T-helper 2 cell (primary cell): Measurements from ENCODE around the gene C6orf120.
"Not testable (repeated sequence)": the region's sequence is repeated elsewhere in the genome, so short reads cannot be mapped to it uniquely, and the experiment has no call there.

ENCODE experiments used
- DNase-seq, 5 experiments: peaks; one replicate each; pipeline versions ENCODE4 v3.0.0 to v3.0.0-alpha.2; 2012 to 2022

Gene C6orf120

DNA sequence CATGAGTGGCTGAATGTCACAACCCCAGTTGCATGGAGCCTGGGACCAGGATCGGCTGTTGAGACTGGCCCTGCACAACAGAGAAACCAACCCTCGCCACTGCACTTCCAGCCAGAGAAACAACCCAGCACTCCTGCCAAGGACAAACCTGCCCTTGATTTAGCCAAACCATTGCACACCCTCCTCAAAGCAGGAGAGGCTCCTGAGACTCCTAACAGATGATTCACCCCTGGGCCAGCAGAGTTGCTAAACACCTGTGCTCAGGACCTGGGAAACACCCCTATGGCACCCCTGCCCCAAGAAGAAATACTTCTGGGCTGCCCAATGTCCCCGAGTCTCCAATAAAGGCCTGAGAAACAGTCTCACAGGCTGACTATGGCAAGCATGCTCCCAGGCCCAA, 17.9 kb upstream of the C6orf120 start:
- DNase-seq, result no peak

DNA sequence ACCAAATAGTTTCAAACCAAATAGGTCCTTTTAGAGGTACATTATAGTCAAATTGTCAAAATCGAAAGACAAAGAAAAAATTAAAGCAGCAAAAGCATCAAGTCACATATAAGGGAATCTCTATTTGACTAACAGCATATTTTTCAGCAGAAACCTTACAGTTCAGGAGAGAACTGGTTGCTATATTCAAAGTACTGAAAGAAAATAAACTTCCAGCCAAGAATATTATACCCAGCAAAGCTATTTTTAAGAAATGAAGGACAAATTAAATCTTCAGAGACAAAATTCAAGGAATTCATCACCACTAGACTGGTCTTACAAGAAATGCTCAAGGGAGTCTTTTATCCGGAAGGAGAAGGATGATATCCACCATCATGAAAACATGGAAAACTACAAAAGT, 16.1 kb upstream of the C6orf120 start:
- DNase-seq, result no peak

DNA sequence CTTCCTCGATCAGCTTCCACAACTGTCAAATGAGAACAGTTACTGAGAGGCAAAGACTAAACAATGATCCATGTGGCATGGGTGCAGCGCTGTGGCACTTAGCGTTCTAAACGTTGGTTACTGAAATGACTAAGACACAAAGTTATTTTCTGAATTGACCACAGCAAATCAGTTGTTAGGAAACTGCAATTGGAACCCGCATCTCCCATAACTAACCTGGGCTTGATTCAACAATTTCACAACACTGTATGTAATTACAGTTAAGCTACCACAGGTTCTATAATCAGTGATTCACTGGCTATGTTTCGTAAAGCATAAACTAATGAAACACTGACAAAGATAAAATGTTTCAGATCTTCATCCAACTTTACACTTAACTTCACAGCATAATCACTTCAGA, 12.6 kb upstream of the C6orf120 start:
- DNase-seq, result peak in 1 of 5 experiments; percentile 38

DNA sequence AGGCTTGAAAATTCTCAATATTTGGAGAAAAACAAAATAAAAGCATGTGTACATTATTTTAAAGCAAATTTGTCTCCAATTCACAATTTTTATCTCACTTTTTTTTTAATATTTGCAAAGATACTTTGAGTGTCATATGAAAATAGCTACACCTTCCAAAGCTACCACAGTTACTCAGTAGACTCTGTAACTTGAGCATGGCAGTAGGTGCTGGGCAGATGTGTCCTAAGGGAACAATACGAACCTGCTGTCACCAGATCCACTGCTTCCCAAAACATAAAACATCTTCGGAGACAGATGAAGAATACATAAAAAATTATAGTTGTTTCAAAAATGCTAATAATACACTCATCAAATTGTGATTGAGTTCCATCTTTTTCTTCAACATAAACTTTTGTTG, 10.7 kb upstream of the C6orf120 start:
- DNase-seq, result no peak

DNA sequence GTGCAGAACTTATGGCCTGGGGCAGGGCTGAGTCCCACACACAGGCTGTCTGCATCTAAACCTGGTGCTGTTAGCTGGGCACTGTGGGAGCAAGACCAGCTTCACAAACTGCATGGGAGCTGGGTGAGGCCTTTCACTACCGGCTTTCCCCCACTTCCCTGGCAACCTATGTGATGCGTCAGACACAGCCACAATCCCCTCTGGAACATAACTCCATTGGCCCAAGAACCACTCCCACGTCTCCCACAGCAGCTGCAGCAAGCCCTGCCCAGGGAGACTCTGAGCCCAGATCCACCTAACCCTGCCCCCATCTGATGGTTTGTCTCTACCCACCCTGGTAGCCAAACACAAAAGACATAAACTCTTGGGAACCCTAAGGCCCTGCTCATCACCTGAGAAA, 9.4 kb upstream of the C6orf120 start:
- DNase-seq, result no peak

DNA sequence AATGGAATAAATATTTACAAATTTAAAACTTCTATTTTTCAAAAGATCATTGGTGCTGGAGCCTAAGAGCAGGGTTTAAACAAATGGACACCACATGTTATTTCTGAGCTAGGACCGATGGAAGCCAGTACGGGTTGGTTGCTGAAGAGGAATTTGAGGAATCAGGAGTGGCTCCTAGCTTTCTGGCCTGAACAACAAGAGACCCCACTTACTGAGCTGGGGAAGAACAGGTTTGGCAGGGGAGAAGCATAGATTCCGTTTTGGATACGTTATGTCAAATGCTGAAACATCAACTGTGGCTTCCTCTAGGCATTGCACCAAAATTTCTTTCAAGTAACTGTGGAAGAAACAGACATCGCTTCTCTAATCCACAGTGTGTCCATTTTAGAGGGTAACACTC, 6.8 kb upstream of the C6orf120 start:
- DNase-seq, result no peak

DNA sequence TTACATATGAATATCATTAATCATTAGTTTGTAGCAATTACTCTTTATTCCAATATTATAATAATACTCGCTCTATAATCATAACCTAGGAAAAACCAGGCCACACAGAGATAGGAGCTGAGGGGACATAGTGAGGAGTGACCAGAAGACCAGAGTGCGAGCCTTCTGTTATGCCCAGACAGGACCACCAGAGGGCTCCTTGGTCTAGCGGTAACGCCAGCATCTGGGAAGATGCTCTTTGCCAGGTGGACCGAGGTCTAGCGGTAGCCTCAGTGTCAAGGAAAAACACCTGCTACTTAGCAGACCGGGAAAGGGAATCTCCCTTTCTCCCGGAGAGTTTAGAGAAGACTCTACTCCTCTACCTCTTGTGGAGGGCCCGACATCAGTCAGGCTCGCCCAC, 4.8 kb upstream of the C6orf120 start:
- DNase-seq, result not testable (repeated sequence)

DNA sequence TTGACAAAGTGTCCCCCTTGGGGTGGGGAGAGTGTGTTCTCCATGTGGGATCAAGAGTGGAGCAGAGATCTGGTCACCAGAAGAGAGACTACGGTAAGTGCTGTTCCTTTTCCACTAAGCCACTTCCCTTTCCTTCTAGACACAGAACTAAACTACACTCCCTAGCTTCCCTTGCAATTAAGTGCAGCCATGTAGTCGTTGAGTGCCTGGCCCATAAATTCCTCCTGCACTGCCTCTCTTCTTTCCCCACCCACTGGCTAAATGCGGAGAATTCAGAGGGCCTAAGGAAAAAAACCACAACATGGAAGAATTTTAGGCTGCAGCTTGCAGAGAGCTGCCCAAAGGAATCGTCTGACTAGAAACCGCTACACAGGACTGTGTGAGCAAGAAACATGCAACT, 1.6 kb upstream of the C6orf120 start:
- DNase-seq, result no peak

DNA sequence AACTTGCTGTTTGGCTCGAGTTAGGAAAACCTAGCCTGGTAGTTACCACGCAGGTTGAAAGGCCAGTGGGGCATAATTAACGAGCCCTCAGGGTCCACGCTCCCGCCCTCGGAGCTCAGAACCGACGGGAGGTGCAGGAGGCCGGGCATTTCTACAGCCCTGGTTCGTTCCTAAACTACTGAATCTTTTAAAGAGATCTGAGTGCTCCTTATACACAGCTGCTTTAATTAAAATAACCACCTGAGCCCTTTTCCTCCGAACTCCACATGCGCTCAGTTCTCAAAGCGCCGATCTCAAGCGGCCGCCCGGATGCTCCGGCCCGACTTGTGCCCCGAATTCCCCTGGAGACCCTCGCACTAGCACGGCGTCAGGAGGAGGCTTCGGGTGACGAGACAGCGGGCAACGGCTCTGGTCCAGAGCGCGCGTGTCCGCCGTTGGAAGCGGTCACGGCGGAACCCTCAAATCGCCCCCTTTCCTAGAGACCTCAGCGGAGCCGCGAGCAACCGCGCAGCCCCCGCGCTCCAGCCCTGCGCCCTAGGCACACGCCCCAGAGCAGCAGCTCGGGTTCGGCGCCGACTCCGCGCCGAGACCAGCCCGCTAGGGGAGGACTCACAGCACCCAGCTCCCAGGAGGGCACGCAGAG, 494 bp upstream of the C6orf120 start:
- no peak for DNase-seq

DNA sequence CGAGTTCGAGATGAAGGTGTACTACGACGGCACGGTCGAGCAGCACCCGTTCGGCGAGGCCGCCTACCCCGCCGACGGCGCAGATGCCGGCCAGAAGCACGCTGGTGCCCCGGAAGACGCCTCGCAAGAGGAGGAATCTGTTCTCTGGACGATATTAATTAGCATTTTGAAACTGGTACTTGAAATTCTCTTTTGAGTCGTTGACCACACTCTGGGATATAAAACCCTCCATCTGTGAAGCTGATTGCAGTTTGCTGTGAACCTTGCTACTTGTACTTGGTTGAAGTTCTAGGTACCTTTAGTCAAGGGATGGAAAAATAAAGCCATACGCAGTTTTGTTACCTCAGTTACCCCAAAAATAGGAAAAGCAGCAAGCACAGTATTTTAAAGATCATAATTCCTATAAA, 917 bp downstream of the C6orf120 start:
- DNase-seq, result peak in 1 of 5 experiments; percentile 14

DNA sequence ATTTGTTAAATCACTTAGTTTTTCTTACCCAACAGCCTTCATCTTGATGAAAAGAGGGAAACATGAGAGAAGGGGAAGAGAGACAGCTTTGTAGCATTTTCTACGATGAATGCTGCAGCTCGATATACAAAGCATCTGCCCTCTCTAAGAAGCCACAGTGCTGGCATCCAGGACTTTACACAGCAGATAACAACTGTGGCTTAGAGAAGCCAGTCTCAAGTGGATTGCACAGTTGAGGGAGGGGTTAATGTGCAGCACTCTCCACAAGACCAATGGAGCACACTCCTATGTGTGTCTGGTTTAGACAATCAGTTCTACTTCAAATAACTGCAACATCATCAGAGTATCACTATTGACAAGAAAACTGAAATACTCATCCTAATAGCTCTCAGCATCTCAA, 5.8 kb downstream of the C6orf120 start:
- DNase-seq, result no peak

DNA sequence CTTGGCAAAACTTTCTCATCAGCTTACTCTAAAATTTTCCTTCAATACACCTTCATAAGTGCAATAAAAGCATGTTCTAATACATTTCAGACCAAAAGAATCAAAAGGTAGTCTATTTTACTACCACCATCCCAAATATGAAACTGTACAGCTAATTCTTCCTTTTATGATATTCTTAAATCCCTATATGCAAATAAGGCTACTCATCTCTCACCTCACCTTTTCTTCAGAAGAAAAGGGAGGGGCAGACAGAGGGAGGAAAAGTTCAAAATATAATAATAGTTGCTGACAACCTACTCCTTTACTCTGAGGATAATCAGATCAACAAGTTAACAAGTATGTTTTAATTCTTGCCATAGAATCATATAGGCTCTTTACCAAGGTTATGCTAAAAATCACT, 7.4 kb downstream of the C6orf120 start:
- DNase-seq, result no peak

DNA sequence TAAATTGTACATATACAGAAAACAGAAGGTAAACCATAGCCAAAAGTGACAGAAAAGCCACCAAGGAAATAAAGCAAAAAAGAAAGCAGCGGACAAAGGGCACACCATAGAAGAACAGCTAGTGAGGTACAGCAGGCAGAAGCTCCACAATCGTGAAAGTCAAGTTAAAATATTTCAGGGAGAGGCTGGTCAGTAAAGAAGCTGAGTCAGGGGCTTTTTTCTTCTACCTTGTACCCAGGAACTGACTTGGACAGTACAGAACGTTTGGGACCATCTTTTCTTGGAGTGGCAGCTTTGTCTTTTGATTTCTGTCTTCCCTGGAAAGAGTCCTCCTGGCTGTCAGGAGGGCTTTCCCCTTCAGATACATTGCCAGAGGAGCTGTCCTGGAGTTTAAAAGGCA, 8.1 kb downstream of the C6orf120 start:
- DNase-seq, result no peak

DNA sequence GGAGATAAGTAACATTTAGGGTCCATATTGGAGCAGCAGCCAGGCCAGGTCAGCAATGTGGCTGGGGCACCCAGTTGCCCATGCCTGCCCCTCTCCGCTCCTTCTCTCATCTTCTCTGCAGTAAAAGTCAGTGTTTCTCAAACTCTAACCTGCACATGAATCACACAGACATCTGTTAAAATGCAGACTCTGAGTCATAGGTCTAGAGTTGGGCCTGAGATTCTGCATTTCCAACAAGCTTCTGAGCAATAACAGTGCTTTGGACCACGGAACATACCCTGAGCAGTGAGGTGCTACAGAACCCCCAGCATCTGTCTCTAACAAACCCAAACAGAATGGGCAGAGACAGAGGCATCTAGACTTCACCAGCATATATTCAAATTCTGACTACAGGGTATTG, 12.3 kb downstream of the C6orf120 start:
- DNase-seq, result no peak

DNA sequence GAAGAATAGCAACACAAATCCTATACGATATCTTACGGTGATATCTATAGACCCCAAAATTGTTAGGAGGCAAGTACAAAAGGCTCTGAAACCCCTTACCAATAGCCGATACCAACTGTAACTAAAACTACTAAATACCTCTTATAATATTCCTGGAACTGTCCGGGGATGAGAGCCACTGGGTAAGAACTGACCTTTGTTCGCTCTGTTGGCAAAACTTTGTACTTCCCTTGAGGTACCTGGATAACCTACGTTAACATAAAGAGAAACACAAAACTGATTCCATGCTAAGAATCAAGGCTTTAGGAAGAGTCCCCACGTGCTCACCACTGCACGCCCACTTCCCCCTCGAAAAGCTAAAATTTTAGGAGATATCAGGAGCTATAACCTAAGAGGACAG, 12.7 kb downstream of the C6orf120 start:
- DNase-seq, result no peak

DNA sequence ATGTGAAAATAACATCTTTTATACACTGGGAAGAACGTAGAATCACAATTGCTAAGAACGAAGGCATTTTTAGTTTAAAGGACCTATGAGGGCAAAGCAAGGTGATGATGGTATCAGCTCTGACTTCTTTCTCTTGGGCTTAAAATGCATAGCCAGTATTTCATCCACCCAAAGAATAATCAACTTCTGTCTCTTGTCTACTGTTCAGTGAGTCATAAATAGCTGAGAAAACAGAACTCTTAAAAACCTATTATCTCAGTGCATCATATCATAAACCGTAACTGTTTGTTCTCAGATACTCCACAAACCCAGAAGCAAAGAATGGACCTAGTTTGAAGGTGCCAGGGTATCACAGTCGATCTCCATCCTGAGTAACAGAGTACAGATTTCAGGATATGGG, 17.2 kb downstream of the C6orf120 start:
- no peak for DNase-seq

DNA sequence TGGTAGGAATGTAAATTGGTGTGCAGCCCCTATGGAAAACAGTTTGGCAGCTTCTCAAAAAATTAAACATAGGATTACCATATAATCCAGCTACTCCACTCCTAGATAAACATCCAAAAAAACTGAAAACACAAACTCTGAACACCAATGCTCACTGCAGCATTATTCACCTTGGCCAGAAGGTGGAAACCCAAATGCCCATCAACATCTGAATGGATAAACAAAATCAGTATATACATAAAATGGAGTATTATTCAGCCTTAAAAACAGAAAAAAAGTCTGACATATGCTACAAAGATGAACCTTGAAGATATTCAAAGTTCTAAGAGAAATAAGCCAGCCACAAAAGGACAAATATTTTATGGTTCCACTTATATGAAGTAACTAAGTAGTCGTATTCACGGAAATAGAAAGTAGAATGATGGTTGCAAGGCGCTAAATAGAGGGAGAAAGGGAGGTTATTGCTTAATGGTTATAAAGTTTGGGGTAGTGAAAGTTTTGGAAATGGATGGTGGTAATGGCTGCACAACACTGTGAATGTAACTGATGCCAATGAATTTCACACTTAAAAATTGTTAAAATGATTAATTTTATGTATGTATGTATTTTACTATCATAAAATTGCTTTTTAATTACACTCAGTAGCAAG, 18.4 kb downstream of the C6orf120 start:
- DNase-seq, result peak in 1 of 5 experiments; percentile 29

DNA sequence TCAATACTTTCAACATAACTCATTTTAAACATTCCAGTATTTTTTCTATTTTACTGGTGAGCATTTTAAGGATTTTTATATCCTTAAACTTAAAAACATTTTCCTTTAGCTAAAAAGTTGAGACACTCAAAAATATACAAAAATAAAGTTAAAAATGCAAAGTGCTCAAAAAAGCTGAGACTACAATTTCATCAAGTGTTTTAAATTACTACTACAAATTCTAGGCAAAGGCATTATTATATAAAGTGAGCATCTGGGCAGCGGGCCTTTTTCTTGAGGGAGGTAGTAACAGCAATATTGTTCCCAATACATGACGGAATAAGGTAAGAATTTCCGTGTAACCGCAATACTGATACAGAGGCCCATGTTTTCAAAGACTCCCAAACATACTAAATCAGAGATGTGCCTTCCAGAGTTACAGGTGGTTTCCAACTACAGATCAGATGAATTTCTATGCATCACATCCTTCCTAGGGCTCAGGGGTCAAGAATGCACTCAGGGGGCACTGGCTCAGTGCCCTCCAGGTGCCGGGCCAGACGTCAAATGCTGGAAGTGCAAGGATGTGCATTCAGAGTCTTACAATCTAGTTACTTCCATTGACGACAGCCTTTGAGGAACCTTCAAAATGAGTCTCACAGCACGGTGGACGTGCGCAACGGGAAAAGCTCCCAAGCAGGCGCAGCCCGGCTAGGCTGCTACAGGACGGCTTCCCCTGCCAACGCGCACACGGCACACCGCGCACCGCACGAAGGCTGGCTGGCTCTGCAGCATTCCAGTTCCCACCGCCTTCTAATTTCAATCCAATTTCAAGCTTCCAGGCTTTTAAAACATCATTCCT, 20.7 kb downstream of the C6orf120 start:
- peak in 2 of 5 experiments; percentile 24 to 58 for DNase-seq

DNA sequence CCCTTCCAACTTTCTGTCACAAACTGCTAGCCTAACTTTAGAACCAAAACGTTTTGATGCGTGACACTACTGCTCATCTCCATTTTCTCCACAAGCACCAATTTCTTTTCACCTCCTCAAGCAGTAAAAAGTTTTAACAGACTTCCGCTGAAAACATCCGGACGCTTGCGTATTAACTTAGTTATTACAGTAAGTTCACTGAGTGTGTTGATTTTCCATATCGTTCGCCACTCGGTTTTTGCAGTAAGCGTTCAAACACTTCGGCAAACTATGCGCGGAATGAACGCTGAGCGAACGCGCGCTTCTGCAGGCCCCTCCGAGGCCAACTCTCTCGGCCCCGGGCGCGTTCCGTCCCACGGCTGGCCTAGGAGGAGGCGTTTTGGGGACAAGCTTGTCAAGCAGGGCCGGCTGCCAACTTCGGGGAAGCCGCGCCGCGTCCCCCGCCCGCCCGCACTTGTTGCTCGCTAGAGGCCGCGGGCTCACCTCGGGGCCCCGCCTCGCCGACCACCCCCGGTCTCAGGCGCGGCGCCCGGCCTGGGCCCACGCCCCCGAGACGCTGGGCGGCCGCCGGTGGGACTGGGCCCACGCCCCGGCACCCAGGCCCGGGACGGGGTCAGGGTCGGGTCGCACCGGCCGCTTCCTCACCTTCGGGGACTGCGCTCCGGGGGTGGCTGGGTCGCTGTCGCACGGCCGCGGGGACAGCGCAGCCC, 21.4 kb downstream of the C6orf120 start:
- peak; percentile 40 to 79 (median 59) for DNase-seq

DNA sequence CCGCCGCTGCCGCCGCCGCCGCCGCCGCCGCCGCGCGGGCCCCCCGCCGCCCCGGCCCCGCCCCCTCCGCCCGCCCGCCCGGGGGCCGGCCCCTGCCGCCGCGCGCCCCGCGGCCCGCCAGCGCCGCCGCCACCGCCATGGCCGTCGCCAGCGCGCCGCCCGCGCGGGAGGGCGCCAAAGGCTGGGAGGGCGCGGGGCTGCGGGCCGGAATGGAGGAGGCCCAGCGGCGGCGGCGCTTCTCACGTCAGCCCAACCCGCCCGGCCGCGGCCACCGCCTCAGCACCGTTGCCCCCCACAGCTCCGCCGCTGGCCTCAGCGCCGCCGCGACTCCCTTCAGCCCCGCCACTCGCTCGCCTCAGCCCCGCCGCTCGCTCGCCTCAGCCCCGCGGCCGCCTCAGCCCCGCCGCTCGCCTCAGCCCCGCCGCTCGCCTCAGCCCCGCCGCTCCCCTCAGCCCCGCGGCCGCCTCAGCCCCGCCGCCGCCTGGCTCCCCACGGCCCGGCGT, 22.1 kb downstream of the C6orf120 start:
- DNase-seq, result peak in 4 of 5 experiments; percentile 24 to 58 (median 34)

DNA sequence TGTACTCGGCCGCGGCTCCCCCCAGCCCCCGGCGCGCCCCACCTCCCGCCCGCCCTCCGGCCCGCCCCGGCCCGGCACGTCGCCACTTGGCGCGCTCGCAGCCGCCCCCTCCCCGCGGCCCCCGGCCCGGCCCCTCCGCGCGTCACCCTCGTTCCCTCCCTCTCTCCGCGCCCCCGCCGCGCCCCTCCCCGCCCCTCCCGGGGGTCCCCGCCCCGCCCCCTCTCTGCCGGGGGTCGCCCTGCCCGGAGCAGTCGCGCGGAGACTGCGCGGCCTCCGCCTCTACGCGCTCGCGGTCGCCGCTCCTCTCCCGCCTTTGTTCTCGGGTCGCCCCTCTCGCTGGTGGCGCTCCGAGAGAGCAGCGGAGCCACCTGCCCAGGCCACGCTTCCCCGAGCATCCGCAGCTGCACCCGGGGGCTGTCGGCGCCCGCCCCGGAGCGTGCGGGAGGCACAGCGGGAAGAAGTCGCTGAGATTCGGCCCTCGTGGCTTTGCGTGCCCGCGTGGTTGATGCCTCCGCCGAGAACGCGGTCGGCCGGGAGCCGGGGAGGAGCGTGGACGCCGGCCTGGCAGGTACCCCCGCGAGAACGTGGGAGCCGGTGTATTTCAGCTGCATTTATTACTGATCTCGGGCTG, 22.7 kb downstream of the C6orf120 start, which contains the start of gene PHF10:
Gene PHF10, minus strand, starts transcription at position 7 of the 631 bp plus-strand sequence. CDS start 569 bp downstream, outside the sequence.
- DNase-seq, result peak; percentile 52 to 74 (median 58)
